Effector memory CD8-positive, alpha-beta T cell (primary cell): Measurements from ENCODE around the gene RYR3.

ENCODE experiments used
- ATAC-seq: fragments of 150-1000 bp; cut with Tn5 transposase; replicated peaks from 2 replicates; pipeline ENCODE4 v1.10.0; 2021; ENCODE audit warnings: mild to moderate bottlenecking, moderate library complexity
- DNase-seq, 3 experiments: peaks; one replicate each; pipeline ENCODE4 v3.0.0; 2021
- H3K27ac Mint-ChIP-seq, 2 donors: one replicate each; pipeline ENCODE4 v1.8.0; 2022; ENCODE audit warnings: mild to moderate bottlenecking in 2 of 2, mixed read lengths in 2 of 2, moderate library complexity in 2 of 2
- H3K27me3 Mint-ChIP-seq, 2 donors: one replicate each; pipeline ENCODE4 v1.8.0; 2022; ENCODE audit warnings: mixed read lengths in 2 of 2
- H3K36me3 Mint-ChIP-seq: one replicate; pipeline ENCODE4 v1.8.0; 2022; ENCODE audit warnings: mild to moderate bottlenecking, moderate library complexity, mixed read lengths; ENCODE audit not compliant: insufficient read depth
- H3K4me1 Mint-ChIP-seq, 2 donors: one replicate each; pipeline ENCODE4 v1.8.0; 2022; ENCODE audit warnings: low read depth in 2 of 2, mixed read lengths in 2 of 2
- H3K4me3 Mint-ChIP-seq, 2 donors: one replicate each; pipeline ENCODE4 v1.8.0; 2022; ENCODE audit warnings: mild to moderate bottlenecking in 2 of 2, mixed read lengths in 2 of 2, moderate library complexity in 2 of 2
- H3K9me3 Mint-ChIP-seq, 2 donors: one replicate each; pipeline ENCODE4 v1.8.0; 2022; ENCODE audit warnings: mixed read lengths in 2 of 2
- total RNA-seq, 9 experiments: gene quantifications; one replicate each; lab custom pipeline; 2026; lab: John Stamatoyannopoulos, UW

RYR3 gene
- 0 to 0.53 (median 0) reads per million in 9 experiments for total RNA-seq

GRCh38 chr15:33310481-33311311 lies at the start of gene RYR3:
TSS of gene RYR3 (plus strand) at chr15:33310967. CDS start at chr15:33311046, 79 bp downstream.
- no peak for ATAC-seq
- H3K27me3 Mint-ChIP-seq = peaks cover 28 to 66% of the 10 kb centered on the region in 2 donors
- no peaks in the 10 kb centered on the region for H3K4me1 Mint-ChIP-seq
- no peak within 1 kb of the TSS for H3K4me3 Mint-ChIP-seq
- no peak for DNase-seq
- no peaks in the 10 kb centered on the region for H3K9me3 Mint-ChIP-seq
- no peaks in the 10 kb centered on the region for H3K36me3 Mint-ChIP-seq
- H3K27ac Mint-ChIP-seq = no peak within 1 kb of the TSS

DNA sequence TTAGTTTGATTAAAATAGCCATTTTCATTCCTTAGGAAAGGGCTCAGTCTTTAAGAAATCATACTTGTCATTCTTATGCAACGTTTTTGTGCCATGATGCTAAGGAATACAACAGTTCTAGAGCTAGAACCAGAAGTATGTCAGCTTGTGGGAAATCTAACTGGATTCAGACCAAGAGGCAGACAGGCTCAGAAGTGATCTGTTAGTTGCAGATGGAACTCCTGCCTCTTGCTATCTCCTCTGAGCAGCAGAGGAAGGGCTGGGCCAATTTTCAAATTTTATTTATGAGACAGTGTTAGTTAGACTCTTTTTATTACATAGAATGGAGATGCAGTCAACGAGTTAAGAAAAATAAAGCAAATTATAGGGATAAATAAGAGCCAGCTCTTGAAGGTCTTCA lies 48.5 kb upstream of the RYR3 start:
- H3K9me3 Mint-ChIP-seq = no peaks in the 10 kb centered on the region
- H3K4me3 Mint-ChIP-seq = no peak overlapping the region
- H3K27me3 Mint-ChIP-seq = no peaks in the 10 kb centered on the region
- ATAC-seq (no peak), DNase-seq (no peak)
- no peaks in the 10 kb centered on the region for H3K36me3 Mint-ChIP-seq
- H3K4me1 Mint-ChIP-seq = no peaks in the 10 kb centered on the region
- H3K27ac Mint-ChIP-seq = no peak overlapping the region

GRCh38 chr15:33277689-33278088 lies 33.1 kb upstream of the RYR3 start:
- H3K27ac Mint-ChIP-seq = no peak overlapping the region
- no peaks in the 10 kb centered on the region for H3K36me3 Mint-ChIP-seq
- H3K27me3 Mint-ChIP-seq = peaks cover 10 to 39% of the 10 kb centered on the region in 2 donors
- no peak overlapping the region for H3K4me3 Mint-ChIP-seq
- DNase-seq = no peak
- peaks cover 2 to 6% of the 10 kb centered on the region in 2 donors for H3K9me3 Mint-ChIP-seq
- no peak for ATAC-seq
- H3K4me1 Mint-ChIP-seq = no peaks in the 10 kb centered on the region

- peaks cover 4 to 27% of the 10 kb centered on the region in 2 donors for H3K27me3 Mint-ChIP-seq
- H3K4me1 Mint-ChIP-seq = no peaks in the 10 kb centered on the region
- H3K36me3 Mint-ChIP-seq = no peaks in the 10 kb centered on the region
- no peak overlapping the region for H3K27ac Mint-ChIP-seq
- no peak for DNase-seq
- H3K9me3 Mint-ChIP-seq = peaks cover 2 to 4% of the 10 kb centered on the region in 2 donors
- H3K4me3 Mint-ChIP-seq = no peak overlapping the region
- no peak for ATAC-seq
Measured at GRCh38 chr15:33278816-33279612, 31.8 kb upstream of the RYR3 start.

- H3K27me3 Mint-ChIP-seq = peaks cover 0 to 23% of the 10 kb centered on the region in 2 donors
- H3K27ac Mint-ChIP-seq = no peak overlapping the region
- no peaks in the 10 kb centered on the region for H3K4me1 Mint-ChIP-seq
- no peak for ATAC-seq
- no peak for DNase-seq
- no peak overlapping the region for H3K4me3 Mint-ChIP-seq
- no peaks in the 10 kb centered on the region for H3K9me3 Mint-ChIP-seq
- no peaks in the 10 kb centered on the region for H3K36me3 Mint-ChIP-seq
Measured at GRCh38 chr15:33279613-33280205, 31.1 kb upstream of the RYR3 start.

DNA sequence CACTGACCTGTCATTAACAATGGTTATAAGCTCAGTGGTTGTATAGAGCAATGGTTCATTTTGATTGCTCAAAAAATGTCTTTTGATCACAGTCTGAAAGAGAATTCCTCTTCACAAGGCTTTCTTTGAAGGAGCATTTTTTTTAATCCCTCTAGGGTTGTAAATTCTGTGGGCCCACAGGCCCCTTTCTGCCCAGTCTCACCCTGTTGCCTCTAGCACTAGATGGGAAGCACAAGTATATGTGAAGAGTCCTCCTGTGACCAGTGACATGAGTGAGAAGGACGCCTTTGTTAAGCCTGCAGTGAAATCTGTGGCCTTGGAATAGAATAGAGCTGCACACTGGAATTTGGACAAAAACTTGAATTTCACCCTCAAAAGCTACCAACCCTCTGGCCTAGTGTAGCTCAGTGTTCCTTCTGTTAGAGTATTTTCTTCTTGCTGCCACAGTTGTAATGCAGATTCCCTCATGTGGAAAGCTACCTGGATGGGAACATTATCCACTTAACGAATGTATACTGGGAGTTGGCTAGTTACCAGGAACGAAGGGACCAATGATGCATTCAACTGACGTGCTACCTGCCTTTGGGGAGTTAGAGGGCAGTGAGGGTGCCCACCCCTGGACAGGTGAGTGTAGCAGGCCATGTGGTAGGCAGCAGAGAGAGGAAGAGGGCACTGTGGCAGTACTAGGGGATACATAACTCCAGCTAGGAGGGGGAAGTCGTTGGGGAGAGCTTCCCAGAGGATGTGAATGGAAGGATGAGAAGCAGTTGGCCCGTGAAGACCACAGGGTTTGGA lies 28.3 kb upstream of the RYR3 start:
- no peaks in the 10 kb centered on the region for H3K9me3 Mint-ChIP-seq
- H3K36me3 Mint-ChIP-seq = no peaks in the 10 kb centered on the region
- DNase-seq (no peak), ATAC-seq (no peak)
- peaks cover 0 to 15% of the 10 kb centered on the region in 2 donors for H3K27me3 Mint-ChIP-seq
- no peak overlapping the region for H3K27ac Mint-ChIP-seq
- no peak overlapping the region for H3K4me3 Mint-ChIP-seq
- no peaks in the 10 kb centered on the region for H3K4me1 Mint-ChIP-seq

- H3K36me3 Mint-ChIP-seq = no peaks in the 10 kb centered on the region
- no peak overlapping the region for H3K4me3 Mint-ChIP-seq
- DNase-seq = no peak
- H3K27ac Mint-ChIP-seq = no peak overlapping the region
- H3K9me3 Mint-ChIP-seq = no peaks in the 10 kb centered on the region
- H3K27me3 Mint-ChIP-seq = peaks cover 0 to 12% of the 10 kb centered on the region in 2 donors
- no peak for ATAC-seq
- no peaks in the 10 kb centered on the region for H3K4me1 Mint-ChIP-seq
Measured at GRCh38 chr15:33283576-33283975, 27.2 kb upstream of the RYR3 start.

GRCh38 chr15:33284336-33284735 lies 26.4 kb upstream of the RYR3 start:
- no peaks in the 10 kb centered on the region for H3K36me3 Mint-ChIP-seq
- ATAC-seq (no peak), DNase-seq (no peak)
- peaks cover 0 to 5% of the 10 kb centered on the region in 2 donors for H3K27me3 Mint-ChIP-seq
- H3K4me1 Mint-ChIP-seq = no peaks in the 10 kb centered on the region
- H3K4me3 Mint-ChIP-seq = no peak overlapping the region
- no peak overlapping the region for H3K27ac Mint-ChIP-seq
- no peaks in the 10 kb centered on the region for H3K9me3 Mint-ChIP-seq

DNA sequence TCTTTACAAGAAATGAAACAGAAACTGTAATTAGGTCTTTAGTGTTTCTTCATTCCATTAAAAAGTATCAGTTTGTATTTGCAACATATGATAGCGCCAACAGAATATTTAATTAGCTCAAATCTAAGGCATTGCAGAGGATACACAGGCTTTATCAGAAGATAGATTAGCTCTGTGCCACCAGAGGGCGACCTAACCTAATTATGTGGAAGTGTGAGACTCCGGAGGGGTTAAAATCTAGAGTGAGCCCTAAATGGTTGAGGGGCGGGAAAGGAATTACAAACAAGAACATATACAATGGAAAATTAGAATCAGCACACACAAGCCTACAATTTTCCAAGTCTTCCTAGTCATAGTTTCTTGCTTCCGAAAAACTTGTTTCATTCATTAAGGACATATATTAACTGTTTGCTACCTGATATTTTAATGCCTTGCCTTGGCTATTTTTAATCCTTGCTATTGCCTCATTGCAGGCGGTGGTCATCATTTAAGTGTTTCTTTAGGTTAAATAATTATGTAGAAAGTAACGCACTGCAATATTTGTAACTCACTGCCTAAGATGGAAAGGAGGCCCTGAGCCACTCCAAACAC lies 18.0 kb upstream of the RYR3 start:
- DNase-seq (no peak), ATAC-seq (no peak)
- no peak overlapping the region for H3K4me3 Mint-ChIP-seq
- H3K27ac Mint-ChIP-seq = no peak overlapping the region
- H3K27me3 Mint-ChIP-seq = peaks cover 0 to 10% of the 10 kb centered on the region in 2 donors
- H3K36me3 Mint-ChIP-seq = no peaks in the 10 kb centered on the region
- H3K4me1 Mint-ChIP-seq = no peaks in the 10 kb centered on the region
- no peaks in the 10 kb centered on the region for H3K9me3 Mint-ChIP-seq

GRCh38 chr15:33293713-33294334 lies 16.9 kb upstream of the RYR3 start:
- no peaks in the 10 kb centered on the region for H3K36me3 Mint-ChIP-seq
- H3K4me1 Mint-ChIP-seq = no peaks in the 10 kb centered on the region
- peaks cover 0 to 16% of the 10 kb centered on the region in 2 donors for H3K27me3 Mint-ChIP-seq
- DNase-seq = no peak
- no peak overlapping the region for H3K4me3 Mint-ChIP-seq
- no peak for ATAC-seq
- no peak overlapping the region for H3K27ac Mint-ChIP-seq
- no peaks in the 10 kb centered on the region for H3K9me3 Mint-ChIP-seq

- ATAC-seq = no peak
- H3K4me3 Mint-ChIP-seq = no peak overlapping the region
- no peaks in the 10 kb centered on the region for H3K9me3 Mint-ChIP-seq
- no peaks in the 10 kb centered on the region for H3K36me3 Mint-ChIP-seq
- H3K27ac Mint-ChIP-seq = no peak overlapping the region
- DNase-seq = no peak
- H3K27me3 Mint-ChIP-seq = peaks cover 0 to 17% of the 10 kb centered on the region in 2 donors
- no peaks in the 10 kb centered on the region for H3K4me1 Mint-ChIP-seq
Measured at GRCh38 chr15:33296050-33296449, 14.7 kb upstream of the RYR3 start.

- DNase-seq = no peak
- Mint-ChIP-seq H3K27ac (no peak overlapping the region), H3K36me3 (no peaks in the 10 kb centered on the region), H3K4me3 (no peak overlapping the region), H3K4me1 (no peaks in the 10 kb centered on the region), H3K9me3 (no peaks in the 10 kb centered on the region), H3K27me3 (peaks cover 0 to 22% of the 10 kb centered on the region in 2 donors)
- no peak for ATAC-seq
Measured at GRCh38 chr15:33296856-33297255, 13.9 kb upstream of the RYR3 start.
